HG03108 (cell line): ENCODE data around the gene OSCP1.

ENCODE experiments used
- ATAC-seq: cut with Tn5 transposase; IDR thresholded peaks from one replicate; pipeline ENCODE4 v1.9.1; 2021; ENCODE audit warnings: moderate library complexity; ENCODE audit not compliant: unreplicated experiment

Gene OSCP1

GRCh38 chr1:36386265-36387140 lies 63.7 kb downstream of the OSCP1 start:
- peak; percentile 36 for ATAC-seq

- peak; percentile 85 for ATAC-seq
Observed at GRCh38 chr1:36385410-36386264, 64.6 kb downstream of the OSCP1 start, which contains the start of gene STK40. Gene STK40 (minus strand): TSS chr1:36385924. CDS start chr1:36361332, 24,592 bp downstream.

- ATAC-seq = no peak
Observed at GRCh38 chr1:36384542-36385409, 65.5 kb downstream of the OSCP1 start.

- no peak for ATAC-seq
Observed at GRCh38 chr1:36383240-36383639, 67.0 kb downstream of the OSCP1 start.

DNA sequence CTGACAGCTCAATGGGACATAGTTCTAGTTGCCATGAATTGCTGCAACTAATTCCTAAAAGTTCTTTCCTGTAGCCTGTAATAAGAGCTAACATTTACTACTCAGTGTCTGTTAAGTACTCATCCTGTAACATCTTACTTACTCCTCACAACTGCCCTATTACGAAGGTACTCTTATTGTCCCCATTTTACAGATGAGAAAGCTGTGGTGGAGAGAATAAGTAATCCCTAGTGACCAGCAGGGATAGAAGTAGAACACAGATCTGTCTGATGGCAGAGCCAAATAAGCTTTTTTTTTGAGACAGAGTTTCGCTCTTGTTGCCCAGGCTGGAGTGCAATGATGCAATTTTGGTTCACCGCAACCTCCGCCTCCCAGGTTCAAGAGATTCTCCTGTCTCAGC lies 67.6 kb downstream of the OSCP1 start:
- ATAC-seq = no peak

DNA sequence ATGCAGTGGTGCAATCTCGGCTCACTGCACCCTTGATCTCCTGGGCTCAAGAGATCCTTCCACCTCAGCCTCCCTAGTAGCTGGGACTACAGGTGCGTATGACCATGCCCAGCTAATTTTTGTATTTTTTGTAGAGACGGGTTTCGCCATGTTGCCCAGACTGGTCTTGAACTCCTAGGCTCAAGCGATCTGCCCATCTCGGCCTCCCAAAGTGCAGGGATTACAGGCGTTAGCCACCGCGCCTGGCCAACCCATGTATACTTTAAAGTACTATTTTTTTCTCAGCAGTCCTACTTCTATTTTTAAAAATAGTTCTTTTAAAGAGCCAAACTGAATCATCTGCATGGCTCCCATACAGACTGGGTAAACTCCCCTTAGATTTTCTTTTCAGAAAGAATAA lies 68.0 kb downstream of the OSCP1 start:
- ATAC-seq = no peak

- ATAC-seq = no peak
Observed at GRCh38 chr1:36381405-36381804, 68.8 kb downstream of the OSCP1 start.

DNA sequence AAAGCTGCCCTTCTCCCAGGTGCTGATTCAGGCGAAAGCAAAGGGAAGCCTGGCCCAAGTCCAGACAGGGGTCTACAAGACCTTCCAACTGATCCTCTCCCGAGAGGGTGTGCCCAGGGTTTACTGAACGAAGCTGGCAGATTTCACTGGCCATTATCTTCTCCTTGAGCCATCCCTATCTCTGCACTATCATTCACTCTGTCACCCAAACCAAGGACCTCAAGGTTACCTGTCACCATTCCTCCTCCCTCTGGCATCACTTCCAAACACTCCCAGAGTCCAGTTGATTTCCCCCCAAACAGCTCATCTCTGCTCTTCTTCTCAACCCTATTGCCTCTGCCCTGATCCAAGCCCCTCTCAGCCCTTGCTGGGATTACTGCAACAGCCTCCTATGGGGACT lies 69.5 kb downstream of the OSCP1 start:
- ATAC-seq = no peak

DNA sequence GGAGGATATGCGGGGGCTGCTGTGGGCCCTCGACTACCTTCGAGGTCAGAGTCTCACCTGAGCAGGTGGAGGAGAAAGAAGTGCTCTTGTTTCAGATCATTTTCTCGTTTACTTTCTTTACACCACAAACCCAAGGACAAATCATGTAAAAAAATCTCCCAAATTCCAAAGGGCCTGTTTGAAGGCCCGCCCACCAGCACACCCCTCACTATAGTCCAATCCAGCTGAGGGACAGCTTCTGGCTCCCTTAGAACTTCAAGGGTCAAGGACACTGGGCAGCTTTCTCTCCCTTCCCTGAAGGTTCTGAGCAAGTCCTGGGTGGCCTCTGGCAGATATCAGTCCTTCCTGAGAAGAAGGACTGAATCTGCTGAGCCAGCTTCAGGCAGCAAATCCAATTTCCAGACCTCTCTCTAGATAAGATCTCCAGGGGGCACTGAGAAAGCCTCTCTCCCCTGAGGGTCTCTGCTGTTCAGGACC lies 70.1 kb downstream of the OSCP1 start:
- no peak for ATAC-seq

DNA sequence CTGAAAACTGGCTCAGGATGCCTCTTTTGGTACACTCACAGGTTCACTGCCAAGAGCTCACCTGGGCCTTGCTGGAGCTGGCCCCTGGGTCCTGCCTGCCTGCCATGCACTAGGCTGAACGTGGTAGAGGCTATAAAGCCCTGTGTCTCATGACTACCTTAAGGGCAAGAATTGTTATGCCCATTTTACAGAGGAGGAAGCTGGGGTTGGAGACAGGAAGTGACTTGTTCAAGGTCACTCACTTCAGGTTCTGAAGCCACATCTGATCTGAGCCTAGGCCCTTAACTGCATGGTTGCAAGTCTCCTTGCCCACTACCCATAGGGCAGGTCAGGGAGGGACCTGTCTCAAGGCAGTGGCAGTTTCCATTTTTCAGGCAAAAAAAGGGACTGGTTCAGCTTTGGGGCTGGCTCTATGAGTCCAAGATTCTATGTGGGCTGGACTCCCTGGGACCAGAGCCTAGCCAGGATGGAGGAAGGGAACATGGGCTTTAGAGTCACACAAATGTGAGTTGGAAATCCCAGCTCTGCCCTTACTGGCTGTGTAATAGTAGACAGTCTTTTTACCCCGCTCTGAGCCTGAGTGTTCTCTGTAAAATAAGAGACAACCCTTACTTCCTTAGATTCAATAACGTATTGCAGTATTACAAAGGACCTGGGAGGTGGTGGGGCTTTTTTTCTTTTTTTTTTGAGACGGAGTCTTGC lies 72.3 kb downstream of the OSCP1 start:
- no peak for ATAC-seq

DNA sequence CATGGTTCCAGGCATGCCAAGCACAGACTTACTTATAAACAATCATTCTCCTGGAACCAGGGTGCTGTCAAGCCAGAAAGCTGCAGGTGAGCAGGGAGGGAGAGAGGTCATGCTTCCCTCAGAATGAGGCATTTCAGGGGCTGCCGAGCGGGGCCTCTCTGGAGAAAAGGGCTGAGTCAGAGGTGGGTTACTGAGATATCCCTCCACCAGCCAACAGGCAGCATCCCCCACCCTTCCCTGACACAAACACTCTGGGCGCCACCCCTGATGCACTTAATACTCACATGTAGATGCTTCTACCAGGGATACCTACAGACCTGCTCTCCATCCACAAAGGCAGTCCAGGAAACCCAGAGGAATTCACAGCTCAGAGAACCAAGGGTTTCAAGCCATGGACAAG lies 77.6 kb downstream of the OSCP1 start:
- ATAC-seq = no peak

DNA sequence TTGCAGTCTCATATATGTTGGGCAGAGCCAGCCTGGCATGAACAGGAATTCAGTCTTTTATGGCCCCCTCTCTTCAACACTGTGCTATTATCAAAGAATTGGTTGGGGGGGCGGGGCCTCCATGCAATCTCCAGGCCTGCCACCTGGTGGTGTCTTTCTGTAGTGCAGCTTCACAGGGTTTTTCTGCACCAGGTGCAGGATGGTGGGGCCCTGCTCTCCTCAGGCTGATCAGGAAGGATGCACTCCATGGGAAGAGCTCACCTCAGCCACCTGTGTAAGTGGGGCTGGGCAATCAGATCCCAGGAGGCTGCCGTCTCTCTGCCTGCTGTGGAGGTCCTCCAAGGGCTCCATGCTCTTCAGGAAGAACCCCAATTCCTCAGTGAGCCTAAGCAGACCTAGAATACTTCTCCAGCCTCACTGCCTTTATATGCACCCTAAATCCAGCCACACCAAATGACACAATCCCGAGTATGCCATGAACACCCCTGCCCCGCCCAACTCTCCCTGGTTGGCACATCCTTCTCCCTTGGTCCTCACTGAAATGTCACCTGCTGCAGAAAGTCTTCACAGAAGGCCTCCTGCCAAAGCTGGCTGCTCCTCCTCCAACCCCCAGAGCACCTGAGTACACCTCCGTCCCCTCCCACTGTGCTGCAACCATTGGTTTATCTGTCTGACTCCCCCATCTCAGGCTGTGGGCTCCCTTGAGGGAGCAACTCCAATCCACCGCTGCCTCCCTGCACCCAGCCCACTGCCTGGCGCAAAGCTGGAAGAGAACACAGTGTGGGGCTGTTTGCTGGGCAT lies 81.0 kb downstream of the OSCP1 start:
- no peak for ATAC-seq
